Measurements from ENCODE around the gene USP37. TPM values are rescaled to one million over a fixed set of nuclear protein-coding genes. Genes with fewer than 3 reads are reported as not detected.

The USP37 gene
- total and polyA plus RNA-seq, 9 donors, result 4.2 to 56.8 (median 17.6) TPM

- peak overlapping the region; percentile 69 for H3K4me3 ChIP-seq
- DNase-seq, result peak in 2 of 5 donors; percentile 49 to 68
- peaks cover 7% of the 10 kb centered on the region for H3K4me1 ChIP-seq (ENCODE audit: insufficient read depth)
- intact Hi-C loops (cut with DNase I), result loop anchor here in 1 of 4 donors (2.0 kb wide), 1 partner anchor 162 kb away; no protein-coding TSS in a partner anchor
- WGBS, 3 donors, result 0% methylated on average over 31 of the region's 31 CpGs
- peak overlapping the region; percentile 88 to 91 for H3K27ac ChIP-seq
- no peak for TF ChIP-seq POLR2A (IDR thresholded peaks at IDR 0.05)
- TF ChIP-seq, protein P1, sequence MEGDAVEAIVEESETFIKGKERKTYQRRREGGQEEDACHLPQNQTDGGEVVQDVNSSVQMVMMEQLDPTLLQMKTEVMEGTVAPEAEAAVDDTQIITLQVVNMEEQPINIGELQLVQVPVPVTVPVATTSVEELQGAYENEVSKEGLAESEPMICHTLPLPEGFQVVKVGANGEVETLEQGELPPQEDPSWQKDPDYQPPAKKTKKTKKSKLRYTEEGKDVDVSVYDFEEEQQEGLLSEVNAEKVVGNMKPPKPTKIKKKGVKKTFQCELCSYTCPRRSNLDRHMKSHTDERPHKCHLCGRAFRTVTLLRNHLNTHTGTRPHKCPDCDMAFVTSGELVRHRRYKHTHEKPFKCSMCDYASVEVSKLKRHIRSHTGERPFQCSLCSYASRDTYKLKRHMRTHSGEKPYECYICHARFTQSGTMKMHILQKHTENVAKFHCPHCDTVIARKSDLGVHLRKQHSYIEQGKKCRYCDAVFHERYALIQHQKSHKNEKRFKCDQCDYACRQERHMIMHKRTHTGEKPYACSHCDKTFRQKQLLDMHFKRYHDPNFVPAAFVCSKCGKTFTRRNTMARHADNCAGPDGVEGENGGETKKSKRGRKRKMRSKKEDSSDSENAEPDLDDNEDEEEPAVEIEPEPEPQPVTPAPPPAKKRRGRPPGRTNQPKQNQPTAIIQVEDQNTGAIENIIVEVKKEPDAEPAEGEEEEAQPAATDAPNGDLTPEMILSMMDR (IDR thresholded peaks at IDR 0.05), result no peak
- no peak for TF ChIP-seq EP300 (IDR thresholded peaks at IDR 0.05)
- no peaks in the 10 kb centered on the region for H3K27me3 ChIP-seq
- no peaks in the 10 kb centered on the region for H3K36me3 ChIP-seq
- H3K9me3 ChIP-seq, result no peaks in the 10 kb centered on the region
Measured at GRCh38 chr2:218569038-218569431, 884 bp upstream of the USP37 start.

DNA sequence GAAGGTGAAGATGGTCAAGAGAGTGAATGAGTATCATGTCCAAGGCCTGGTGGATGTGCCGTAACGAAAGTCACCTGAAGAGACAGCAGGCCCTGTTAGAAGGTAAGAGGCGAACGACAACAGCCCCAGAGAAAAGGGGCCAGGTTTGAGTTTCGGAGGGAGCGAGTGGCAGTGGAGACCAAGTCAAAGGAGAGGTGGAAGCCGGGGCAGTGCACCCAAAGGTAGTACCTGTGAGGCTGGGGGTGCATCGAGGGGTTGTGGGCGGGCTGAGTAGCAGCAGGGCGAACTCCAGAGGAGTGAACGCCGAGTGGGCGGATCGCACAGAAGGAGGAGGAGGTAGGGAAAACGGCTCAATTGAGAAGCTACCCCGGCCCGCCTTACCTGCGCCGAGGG is 358 bp downstream of the USP37 start:
- 0 to 1% (median 1%) methylated on average over 19 of the region's 19 CpGs for WGBS, 3 donors
- intact Hi-C loops (cut with DNase I), result loop anchor here in 1 of 4 donors (2.0 kb wide), 1 partner anchor 161 kb away; no protein-coding TSS in a partner anchor
- H3K4me3 ChIP-seq, result peak overlapping the region; percentile 69
- no peak for TF ChIP-seq POLR2A (IDR thresholded peaks at IDR 0.05)
- TF ChIP-seq EP300 (IDR thresholded peaks at IDR 0.05), result no peak
- TF ChIP-seq, protein P1 (IDR thresholded peaks at IDR 0.05), result no peak
- peak overlapping the region; percentile 88 to 91 for H3K27ac ChIP-seq
- no peaks in the 10 kb centered on the region for H3K36me3 ChIP-seq
- peaks cover 7% of the 10 kb centered on the region for H3K4me1 ChIP-seq (ENCODE audit: insufficient read depth)
- no peak for DNase-seq
- H3K9me3 ChIP-seq, result no peaks in the 10 kb centered on the region
- H3K27me3 ChIP-seq, result no peaks in the 10 kb centered on the region

DNA sequence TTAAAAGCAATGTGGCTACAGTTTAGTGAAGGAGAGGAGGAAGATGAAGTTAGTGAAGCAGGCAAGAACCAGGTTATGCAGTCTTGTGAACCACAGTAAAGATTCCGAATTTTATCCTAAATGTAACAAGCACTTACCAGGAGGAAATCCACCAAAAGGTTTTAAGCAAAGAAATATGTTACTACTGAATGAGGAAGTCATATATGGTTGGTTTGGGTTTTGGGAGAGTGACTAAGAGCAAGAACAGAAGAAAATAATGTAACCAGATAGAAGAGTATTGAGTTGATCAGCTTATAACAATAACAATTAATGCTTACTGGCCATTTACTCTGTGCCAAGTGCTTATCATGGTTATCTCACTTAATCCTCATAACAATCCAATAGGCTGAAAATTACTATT is 1.9 kb downstream of the USP37 start:
- Histone ChIP-seq H3K27ac (no peak overlapping the region), H3K4me1 (ENCODE audit: insufficient read depth) (peaks cover 7% of the 10 kb centered on the region)
- intact Hi-C loops (cut with DNase I), result no loop called here

DNA sequence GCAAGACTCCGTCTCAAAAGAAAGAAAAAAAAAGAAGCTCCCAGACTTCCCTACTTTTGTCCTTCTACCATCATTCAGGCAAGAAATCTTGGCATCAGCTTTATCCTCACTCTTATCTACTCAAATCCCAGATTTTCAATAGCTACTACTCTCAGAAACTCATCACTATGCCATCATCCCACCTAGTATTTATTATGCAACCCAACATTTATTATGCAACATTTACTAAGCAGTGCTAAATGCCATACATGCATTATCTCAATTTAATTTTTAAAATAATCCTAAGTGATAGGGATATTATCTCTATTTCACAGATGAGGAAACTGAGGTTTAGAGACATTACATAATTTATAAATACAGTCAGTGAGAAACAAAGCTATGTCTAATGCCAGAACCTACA is 4.1 kb downstream of the USP37 start:
- intact Hi-C loops (cut with DNase I), result no loop called here
- Histone ChIP-seq H3K27me3 (no peaks in the 10 kb centered on the region), H3K27ac (no peak overlapping the region), H3K9me3 (no peaks in the 10 kb centered on the region), H3K36me3 (no peaks in the 10 kb centered on the region), H3K4me1 (ENCODE audit: insufficient read depth) (peaks cover 4% of the 10 kb centered on the region), H3K4me3 (no peak overlapping the region)
- 86 to 95% (median 87%) methylated on average over 1 of the region's 1 CpG for WGBS, 3 donors
- no peak for TF ChIP-seq EP300 (IDR thresholded peaks at IDR 0.05)
- no peak for TF ChIP-seq POLR2A (IDR thresholded peaks at IDR 0.05)
- TF ChIP-seq, protein P1 (IDR thresholded peaks at IDR 0.05), result no peak
- no peak for DNase-seq

More for the DNA sequence above, 1.9 kb downstream of the USP37 start:
- no peak for TF ChIP-seq POLR2A (IDR thresholded peaks at IDR 0.05)
- no peak for TF ChIP-seq EP300 (IDR thresholded peaks at IDR 0.05)
- TF ChIP-seq, protein P1 (IDR thresholded peaks at IDR 0.05), result no peak
- Histone ChIP-seq H3K36me3 (no peaks in the 10 kb centered on the region), H3K4me3 (no peak overlapping the region), H3K9me3 (no peaks in the 10 kb centered on the region), H3K27me3 (no peaks in the 10 kb centered on the region)
- no peak for DNase-seq
- 78 to 88% (median 84%) methylated on average over 1 of the region's 1 CpG for WGBS, 3 donors

Measured in ovary (tissue), 9 donors.